HG03196 (cell line): Measurements from ENCODE around the gene TRPM6.
"Not testable (repeated sequence)": the region's sequence is repeated elsewhere in the genome, so short reads cannot be mapped to it uniquely, and the experiment has no call there.

Experiments used
- ATAC-seq: cut with Tn5 transposase; IDR thresholded peaks from one replicate; pipeline ENCODE4 v1.9.1; 2021; ENCODE audit not compliant: unreplicated experiment

Gene TRPM6

DNA sequence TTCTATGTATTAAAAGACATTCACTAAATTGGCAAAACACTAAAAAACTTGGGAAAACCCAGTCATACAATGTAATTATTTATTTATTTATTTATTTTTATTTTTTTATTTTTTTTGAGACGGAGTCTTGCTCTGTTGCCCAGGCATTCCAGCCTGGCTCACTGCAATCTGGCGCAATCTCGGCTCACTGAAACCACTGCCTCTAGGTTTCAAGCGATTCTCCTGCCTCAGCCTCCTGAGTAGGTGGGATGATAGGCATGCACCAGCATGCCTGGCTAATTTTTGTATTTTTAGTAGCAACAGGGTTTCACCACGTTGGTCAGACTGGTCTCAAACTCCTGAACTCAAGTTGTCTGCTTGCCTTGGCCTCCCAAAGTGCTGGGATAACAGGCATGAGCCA lies 27.5 kb downstream of the TRPM6 start:
- not testable (repeated sequence) for ATAC-seq

DNA sequence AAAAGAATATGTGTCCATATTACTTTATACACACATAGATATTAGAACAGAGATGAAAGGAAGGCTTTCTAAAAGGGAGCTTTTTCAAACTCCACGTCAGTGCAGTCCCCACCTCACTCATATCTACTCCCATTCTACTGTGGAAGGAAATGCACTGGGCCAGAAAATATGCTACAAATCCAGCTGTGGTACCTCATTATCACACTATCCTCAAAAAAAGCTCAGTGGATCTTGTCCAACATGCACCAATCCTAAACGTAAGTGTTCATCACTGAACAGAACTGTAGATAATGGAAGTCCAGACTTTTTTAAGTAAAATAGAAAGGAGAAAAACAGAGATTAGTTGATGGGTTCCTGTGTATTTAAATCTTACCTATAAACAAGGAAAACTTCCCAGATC lies 27.9 kb downstream of the TRPM6 start:
- no peak for ATAC-seq

DNA sequence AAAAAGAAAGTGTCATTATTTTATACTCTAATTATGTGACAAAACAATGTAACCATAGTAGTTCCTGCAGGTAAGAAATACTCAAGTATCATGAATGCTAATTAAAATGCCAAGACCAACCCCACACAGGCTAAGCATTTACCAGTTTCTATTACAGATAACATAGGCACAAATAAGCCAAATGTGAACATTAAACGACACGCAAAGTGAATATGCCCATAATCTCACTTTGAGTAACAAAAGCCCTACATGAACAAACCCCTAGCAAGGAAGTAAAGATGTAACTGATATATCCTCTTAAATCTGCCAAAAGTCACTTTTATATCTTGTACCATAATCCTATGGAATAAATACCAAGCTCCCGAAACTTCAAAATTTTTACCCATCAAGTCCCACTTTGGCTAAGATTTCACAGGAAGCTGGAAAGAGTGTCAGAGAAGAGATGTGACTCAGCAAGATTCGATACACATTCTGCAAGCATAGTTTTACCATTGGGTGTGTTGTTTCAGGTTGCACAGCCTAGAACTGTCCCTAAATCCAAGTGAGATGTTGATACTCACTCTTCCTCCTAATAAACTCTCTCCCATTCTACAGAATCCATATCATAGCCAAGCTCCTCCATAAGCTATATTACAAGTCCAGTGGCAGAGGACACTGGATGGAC lies 28.8 kb downstream of the TRPM6 start:
- ATAC-seq = no peak

DNA sequence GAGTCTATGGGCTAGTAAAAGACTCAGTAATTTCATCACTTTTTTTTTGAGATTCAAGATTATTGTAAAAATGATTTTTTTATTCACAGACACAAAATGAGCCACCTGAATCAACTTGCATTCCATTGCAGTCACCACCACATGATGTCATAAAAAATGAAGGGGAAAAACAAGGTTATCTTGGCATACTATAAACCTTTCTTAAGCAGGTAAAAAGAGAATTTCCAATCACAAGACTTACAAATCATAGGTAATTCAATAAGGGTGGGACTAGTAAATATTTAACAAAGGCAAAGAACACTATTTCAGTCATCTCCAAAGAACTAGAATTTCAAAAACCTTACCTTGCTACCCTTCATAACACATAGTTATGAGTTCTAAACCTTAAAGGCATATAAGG lies 30.7 kb downstream of the TRPM6 start:
- ATAC-seq = no peak

DNA sequence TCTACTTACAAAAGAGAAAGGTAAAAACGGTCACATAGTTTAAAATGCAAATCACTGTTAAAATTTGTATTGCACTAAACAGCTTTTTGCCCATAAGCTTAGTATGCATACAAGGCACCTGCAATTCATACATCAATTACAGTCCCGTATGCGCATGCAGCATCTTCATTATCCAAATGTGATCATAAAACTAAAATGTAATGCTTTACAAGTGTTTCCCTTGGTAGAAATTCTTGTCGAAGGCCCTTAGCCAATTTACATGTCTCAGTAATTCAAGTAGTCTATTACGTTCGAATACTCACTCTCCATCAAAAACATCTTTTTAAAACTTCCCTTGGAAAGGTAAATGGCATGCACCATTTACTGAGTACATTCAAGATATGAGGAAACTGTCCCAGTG lies 32.6 kb downstream of the TRPM6 start:
- ATAC-seq = no peak

DNA sequence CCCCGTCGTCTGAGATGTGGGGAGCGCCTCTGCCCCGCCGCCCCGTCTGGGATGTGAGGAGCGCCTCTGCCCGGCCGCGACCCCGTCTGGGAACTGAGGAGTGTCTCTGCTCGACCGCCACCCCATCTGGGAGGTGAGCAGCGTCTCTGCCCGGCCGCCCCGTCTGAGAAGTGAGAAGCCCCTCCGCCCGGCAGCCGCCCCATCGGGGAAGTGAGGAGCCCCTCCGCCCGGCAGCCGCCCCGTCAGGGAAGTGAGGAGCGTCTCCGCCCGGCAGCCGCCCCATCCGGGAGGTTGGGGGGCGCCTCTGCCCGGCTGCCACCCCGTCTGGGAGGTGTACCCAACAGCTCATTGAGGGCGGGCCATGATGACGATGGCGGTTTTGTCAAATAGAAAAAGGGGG lies 34.7 kb downstream of the TRPM6 start:
- ATAC-seq = not testable (repeated sequence)

GRCh38 chr9:74848153-74848525 lies 39.6 kb downstream of the TRPM6 start:
- no peak for ATAC-seq

DNA sequence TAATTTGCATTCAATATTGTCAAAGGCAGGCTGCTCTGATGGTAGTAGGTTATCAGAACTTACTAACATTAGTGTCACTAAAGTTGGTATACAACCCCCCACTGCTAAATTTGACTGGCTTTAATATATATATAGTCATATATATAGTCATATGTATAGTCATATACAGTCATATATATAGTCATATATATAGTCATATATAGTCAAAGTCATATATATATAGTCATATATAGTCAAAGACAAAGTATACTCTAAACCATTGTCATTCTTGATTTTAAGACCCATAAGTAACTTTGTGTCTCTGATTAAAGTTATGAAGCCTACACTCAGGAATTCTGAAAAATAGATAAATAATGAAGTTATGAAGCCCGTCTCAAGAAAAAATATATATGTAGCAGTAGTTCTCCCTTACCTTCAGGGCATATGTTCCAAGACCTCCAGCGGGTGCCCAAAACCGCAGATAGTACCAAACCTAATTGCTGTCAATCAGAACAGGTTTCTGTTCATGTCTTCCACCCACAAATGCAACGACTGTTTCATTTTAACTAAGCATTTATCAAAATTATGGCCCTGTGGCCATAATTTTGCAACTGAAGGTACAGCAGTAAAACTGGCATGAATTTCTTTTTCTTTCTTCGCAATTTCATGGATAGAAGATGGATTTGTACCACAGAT lies 40.1 kb downstream of the TRPM6 start:
- no peak for ATAC-seq

GRCh38 chr9:74846766-74847165 lies 41.0 kb downstream of the TRPM6 start:
- no peak for ATAC-seq

DNA sequence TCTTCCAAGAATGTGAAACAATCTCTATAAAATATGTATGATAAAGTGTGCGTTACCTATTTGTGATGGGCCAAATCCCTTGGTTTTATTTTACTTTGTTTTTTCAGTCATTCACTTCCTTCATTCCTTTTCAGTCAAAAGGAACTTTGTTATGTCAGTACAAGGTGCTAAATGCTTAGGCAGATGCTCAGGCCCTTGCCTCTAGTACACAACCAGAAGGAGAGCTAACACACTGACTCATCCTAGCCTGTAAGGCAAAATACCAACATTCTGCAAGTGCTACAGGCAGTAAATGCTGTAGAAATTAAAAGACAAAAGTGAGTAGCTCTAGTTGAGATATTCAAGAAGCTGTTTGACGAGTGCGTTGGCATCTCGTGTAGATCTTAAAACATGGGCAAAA lies 49.4 kb downstream of the TRPM6 start:
- no peak for ATAC-seq

- ATAC-seq = no peak
Measured at GRCh38 chr9:74824654-74825053, 63.1 kb downstream of the TRPM6 start.

- ATAC-seq = no peak
Measured at GRCh38 chr9:74821636-74822035, 66.1 kb downstream of the TRPM6 start.

GRCh38 chr9:74817816-74818215 lies 69.9 kb downstream of the TRPM6 start:
- ATAC-seq = no peak

DNA sequence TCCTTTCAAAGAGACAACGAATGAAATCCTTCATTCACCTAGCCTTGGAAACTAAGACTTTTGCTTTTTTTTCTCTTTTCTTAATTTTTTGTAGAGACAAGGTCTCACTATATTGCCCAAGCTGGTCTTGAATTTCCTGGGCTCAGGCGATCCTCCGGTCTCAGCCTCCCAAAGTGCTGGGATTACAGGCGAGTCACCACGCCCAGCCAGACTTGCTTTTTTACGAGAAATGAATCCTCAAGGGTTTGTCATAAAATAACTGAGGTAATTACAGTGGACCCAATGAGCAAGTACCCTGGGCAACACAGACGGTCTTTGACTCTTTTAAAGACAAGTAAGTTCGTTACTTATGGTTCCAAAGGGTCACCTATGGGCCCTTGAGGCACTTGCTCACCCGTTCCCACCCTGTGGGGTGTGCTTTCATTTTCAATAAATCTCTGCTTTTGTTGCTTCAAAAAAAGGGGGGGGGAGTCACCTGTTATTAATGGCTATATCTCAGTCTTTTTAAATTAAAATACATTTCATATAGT lies 70.4 kb downstream of the TRPM6 start:
- no peak for ATAC-seq

GRCh38 chr9:74810200-74810599 lies 77.5 kb downstream of the TRPM6 start:
- no peak for ATAC-seq

GRCh38 chr9:74804018-74804385 lies 83.7 kb downstream of the TRPM6 start:
- no peak for ATAC-seq

- ATAC-seq = no peak
Measured at GRCh38 chr9:74803376-74804017, 84.2 kb downstream of the TRPM6 start.

DNA sequence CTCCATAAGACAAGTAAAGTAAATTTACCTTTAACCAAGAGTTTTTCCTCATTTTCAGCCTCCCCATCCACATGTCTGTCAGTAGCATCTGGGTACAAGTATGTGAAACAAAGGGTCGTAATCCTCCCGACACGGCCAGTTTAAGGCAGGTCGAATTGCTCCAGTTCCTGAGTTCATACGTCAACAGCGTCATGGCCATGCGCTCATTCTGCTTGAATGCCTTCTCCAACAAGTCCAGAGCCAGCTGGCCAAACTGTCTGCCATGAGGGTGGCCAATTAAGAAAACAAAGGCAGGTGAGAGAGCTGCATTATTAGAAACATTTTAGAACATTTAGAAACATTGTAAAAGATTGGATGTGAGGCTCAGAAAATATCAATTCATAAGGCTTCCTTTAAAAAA lies 87.5 kb downstream of the TRPM6 start:
- no peak for ATAC-seq

DNA sequence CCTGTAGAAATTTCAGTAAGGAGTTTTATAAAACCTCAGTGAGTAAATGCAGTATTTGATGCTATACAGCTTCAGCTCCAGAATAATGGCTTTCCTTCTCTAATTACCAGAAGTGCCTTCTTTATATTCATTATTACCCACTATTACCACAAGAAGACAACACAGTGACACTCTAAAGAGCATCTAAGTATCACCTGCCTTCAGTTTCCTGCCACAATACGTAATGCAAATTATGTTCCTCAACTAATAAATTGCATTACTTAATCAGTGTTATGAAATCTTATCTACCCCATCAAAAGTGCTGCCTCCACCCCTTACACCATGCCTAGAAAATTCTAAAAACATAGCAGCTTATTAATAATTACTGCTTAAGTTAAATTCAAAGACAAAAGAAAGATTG lies 91.9 kb downstream of the TRPM6 start:
- ATAC-seq = no peak

DNA sequence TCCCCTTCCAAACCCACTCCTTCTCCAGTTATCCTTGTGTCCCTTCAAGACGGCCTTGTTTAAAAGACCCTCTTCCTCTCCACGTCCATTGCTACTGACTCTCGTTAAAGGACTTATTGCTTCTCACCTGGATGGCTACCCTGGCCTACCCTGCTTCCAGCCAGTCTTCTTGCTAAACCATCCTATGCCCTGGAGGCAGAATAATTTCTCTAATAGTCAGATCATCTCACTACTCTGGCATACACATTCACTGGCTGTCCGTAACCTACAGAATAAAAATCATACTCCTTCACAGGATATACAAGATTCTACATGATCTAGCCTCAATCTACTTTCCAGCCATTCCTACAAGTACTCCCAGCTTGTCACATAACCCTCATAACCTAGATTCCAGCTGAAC lies 92.6 kb downstream of the TRPM6 start:
- ATAC-seq = no peak

- ATAC-seq = no peak
Measured at GRCh38 chr9:74784506-74784905, 103.2 kb downstream of the TRPM6 start.

GRCh38 chr9:74783408-74783807 lies 104.3 kb downstream of the TRPM6 start:
- no peak for ATAC-seq
